Epithelial cell of prostate (primary cell): ENCODE measurements around the gene ASXL1.
A peak's percentile ranks its signal among the peaks of the same experiment; 100 is the strongest.
"Not testable (repeated sequence)": the region's sequence is repeated elsewhere in the genome, so short reads cannot be mapped to it uniquely, and the experiment has no call there.

Source experiments
- DNase-seq: peaks from one replicate; pipeline ENCODE4 v3.0.0-alpha.2; 2011; ENCODE audit warnings: low read depth, low spot score
- H3K27ac ChIP-seq: fragments of 450-650 bp; 2 replicates; pipeline ENCODE4 v1.5.1; 2017; ENCODE audit warnings: mild to moderate bottlenecking

Gene ASXL1

DNA sequence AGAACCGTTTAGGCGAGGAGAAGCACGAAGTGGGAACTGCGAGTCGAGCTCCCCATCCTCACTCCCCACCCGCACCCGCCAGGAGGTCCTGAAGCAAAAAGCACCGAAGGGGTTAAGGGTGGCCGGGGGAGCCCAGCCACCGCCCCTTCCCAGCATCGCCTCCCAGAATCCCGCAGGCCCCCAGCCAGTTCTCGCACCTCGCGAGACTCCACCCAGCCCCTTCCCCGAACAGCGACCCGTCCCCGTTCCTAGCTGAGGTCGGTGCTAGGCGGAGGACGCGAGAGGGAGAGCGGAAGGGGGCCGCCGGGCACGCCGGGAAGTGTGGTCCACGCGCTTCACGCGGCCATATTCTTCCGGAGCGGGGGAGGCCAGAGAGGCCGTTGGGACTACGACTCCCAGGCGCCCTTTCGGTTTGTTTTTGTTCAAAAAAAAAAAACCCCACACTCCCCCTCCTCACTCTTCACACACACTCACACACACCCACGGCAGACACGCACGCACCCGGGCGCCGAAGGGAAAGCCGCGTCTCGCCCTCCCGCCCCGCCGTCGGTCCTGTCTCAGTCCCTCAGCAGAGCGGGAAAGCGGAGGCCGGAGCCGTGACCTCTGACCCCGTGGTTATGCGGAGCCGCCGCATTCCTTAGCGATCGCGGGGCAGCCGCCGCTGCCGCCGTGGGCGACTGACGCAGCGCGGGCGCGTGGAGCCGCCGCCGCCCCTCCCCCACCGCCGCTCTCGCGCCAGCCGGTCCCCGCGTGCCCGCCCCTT, at the start of gene ASXL1:
Gene ASXL1 (plus strand): TSS at position 463 of the 763 bp plus-strand sequence. CDS start 445 bp downstream, outside the sequence.
- DNase-seq: peak; percentile 37
- peak within 1 kb of the TSS; percentile 83 for H3K27ac ChIP-seq

DNA sequence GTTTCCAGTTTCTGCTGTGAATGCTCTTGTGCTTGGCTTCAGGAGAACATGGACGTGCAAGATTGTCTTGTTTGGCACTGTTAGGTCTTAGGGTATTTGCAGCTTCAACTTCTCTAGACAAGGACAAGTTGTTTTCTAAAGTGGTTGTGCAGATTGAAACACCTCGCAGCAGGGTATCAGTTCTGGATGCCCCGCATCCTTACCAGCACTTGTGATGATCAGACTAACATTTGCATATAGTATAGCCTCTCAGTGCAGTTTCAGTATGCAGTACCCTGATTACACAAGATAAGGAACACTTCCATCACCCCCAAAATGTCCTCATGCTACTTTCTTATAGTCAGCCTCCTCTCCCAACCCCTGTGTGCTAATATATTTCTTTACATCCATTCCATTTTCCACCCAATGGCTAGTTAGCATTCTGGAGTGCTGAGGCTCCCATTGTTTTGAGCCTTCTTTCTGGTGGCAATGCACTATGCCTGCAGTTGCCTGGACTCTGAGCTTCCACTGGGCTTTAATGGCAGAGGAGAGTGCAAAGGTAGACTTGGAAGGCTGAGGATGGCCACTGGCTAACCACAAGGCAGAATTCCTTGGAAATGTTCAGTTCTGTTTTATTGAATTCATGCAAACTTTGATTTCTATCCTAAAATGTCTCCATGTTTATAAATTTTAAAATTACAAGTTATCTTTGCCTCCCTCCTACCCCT, 45.3 kb upstream of the ASXL1 start:
- DNase-seq: no peak

DNA sequence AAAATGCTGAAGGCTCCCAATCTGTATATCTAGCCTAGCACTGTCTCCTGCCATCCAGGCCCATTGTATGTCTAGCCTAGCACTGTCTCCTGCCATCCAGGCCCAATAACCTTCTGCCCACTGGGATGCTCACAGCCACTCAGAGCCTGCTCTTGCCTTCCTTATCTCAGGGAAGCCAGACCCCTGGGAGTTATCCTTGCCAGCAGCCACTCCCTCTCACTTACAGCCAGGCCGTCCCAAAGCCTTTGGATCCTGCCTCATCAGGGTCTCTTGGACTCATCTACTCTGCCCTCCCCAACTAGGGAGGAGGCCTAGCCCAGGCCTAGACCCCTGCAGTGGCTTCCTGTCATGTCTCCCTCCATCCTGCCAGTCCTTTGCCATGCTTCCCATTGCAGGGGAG, 43.4 kb upstream of the ASXL1 start:
- DNase-seq: no peak
- H3K27ac ChIP-seq: no peak overlapping the region

More for the DNA sequence above, 45.3 kb upstream of the ASXL1 start:
- no peak overlapping the region for H3K27ac ChIP-seq

DNA sequence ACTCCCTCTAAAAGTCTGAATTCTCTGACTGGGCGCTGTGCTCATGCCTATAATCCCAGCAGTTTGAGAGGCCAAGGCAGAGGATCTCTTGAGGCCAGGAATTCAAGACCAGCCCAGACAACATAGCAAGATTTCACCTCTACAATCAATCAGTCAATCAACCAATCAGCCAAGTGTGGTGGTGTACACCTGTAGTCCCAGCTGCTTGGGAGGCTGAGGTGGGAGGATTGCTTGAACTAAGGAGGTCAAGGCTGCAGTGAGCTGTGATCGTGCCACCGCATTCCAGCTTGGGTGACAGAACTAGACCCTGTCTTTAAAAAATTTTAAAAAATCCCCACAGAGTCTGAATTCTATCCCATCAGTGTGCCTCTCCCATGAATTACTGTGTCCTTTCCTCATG, 42.7 kb upstream of the ASXL1 start:
- no peak for DNase-seq
- no peak overlapping the region for H3K27ac ChIP-seq

DNA sequence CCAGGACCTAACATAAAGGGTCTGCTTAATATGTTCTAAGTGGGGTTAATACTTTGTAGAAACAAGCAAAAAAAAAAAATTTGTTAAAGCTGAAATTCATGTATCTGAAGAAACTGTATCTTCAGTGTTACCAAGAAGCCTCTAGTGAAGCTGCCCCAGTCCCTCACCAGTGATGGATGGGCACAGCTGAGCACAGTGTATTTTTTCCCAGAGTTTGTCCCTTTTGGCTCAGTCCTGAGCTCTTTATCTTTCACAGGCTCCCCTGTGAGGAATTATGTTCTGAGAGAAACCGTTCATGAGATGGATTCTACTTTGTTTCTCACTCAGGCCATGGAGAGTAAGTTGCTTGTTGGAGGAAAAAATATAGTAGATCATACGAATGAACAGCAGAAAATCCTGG, 42.2 kb upstream of the ASXL1 start:
- H3K27ac ChIP-seq: no peak overlapping the region
- no peak for DNase-seq

- H3K27ac ChIP-seq: no peak overlapping the region
- no peak for DNase-seq
Observed at GRCh38 chr20:32316667-32317066, 41.5 kb upstream of the ASXL1 start.

- H3K27ac ChIP-seq: no peak overlapping the region
- no peak for DNase-seq
Observed at GRCh38 chr20:32319100-32319499, 39.0 kb upstream of the ASXL1 start.

GRCh38 chr20:32320305-32320704, 37.8 kb upstream of the ASXL1 start:
- DNase-seq: no peak
- H3K27ac ChIP-seq: no peak overlapping the region

DNA sequence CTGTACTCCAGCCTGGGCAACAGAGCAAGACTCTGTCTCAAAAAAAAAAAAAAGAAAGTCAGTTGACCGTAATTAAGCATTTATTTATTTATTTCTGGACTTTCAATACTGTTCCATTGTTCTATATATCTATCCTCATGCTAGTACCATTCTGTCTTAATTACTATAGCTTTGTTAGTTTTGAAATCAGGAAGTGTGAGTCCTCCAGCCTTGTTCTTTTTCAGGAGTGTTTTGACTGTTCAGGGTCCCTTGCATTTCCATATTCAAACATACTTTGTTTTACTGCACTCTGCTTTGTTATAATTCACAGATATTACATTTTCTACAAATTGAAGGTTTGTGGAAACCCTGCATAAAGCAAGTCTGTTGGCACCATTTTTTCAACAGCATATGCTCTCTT, 36.7 kb upstream of the ASXL1 start:
- no peak overlapping the region for H3K27ac ChIP-seq
- no peak for DNase-seq

- not testable (repeated sequence) for DNase-seq
Observed at GRCh38 chr20:32322260-32322659, 35.9 kb upstream of the ASXL1 start.

GRCh38 chr20:32323761-32324160, 34.4 kb upstream of the ASXL1 start:
- not testable (repeated sequence) for H3K27ac ChIP-seq, DNase-seq

More at GRCh38 chr20:32322260-32322659, 35.9 kb upstream of the ASXL1 start:
- H3K27ac ChIP-seq: not testable (repeated sequence)

- DNase-seq: peak; percentile 79
- H3K27ac ChIP-seq: peak overlapping the region; percentile 73
Observed at GRCh38 chr20:32325706-32326503, 32.2 kb upstream of the ASXL1 start.

GRCh38 chr20:32326504-32326845, 31.7 kb upstream of the ASXL1 start:
- H3K27ac ChIP-seq: peak overlapping the region; percentile 73
- peak; percentile 48 for DNase-seq

DNA sequence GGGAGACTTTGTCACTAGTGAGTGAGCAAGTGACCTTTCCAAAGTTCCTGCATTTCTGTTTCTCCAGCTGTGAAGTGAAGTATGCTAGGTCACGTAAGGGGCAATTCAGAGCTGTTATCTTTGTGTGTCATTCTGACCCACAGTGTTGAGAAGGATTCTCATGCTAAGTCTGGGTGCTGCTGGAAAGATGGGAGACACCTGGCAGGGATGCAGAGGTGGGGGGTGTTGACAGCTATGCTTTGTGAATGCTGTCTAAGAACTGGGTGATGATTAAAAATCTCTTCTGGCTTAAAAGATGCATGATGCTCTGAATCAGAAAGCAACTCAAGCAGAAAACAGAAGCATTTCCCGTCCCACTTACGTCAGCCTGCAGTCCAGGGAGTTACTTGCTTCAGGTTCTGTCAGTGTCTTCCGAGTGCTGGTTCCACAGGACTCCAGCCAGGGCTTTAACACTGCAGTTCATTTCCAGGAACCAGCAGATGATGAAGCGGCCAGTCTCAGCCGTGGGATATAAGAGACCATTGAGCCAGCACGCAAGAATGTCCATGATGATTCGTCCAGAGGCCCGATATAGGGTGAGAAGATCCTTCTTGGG, 30.9 kb upstream of the ASXL1 start:
- H3K27ac ChIP-seq: no peak overlapping the region
- DNase-seq: no peak

GRCh38 chr20:32329817-32330554, 28.1 kb upstream of the ASXL1 start:
- H3K27ac ChIP-seq: no peak overlapping the region
- peak; percentile 54 for DNase-seq

GRCh38 chr20:32330555-32330897, 27.6 kb upstream of the ASXL1 start:
- no peak overlapping the region for H3K27ac ChIP-seq
- DNase-seq: no peak

- DNase-seq: peak; percentile 44
Observed at GRCh38 chr20:32332614-32333013, 25.5 kb upstream of the ASXL1 start.

DNA sequence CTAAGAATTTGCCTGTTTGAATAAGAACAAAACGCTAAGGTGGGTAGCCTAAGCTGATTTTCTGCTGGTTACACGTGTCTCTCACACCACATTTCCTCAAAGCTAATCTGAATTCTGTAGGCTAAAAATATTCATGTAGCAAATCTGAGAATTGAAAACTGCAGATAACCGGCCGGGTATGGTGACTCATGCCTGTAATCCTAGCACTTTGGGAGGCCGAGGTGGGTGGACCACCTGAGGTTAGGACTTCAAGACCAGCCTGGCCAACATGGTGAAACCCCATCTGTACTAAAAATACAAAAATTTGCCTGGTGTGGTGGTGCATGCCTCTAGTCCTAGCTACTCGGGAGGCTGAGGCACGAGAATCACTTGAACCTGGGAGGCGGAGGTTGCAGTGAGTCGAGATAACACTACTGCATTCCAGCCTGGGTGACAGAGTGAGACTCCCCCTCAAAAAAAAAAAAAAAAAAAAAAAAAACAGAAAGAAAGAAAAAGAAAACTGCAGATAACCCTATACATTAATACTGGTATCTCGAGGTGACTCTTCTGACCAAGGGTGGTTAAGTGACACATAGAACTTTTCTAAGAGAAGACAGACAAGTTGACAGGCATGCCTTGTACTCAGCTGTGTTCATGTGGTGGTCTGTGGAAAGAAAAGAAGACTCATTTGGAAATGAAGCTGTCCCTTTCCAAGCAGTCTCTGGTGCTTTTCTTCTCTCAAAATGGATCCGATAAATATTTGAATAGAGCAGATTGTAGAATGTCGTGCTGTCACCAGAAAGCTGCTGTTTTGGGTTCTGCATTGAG, 24.7 kb upstream of the ASXL1 start:
- H3K27ac ChIP-seq: no peak overlapping the region
- no peak for DNase-seq

More at GRCh38 chr20:32332614-32333013, 25.5 kb upstream of the ASXL1 start:
- H3K27ac ChIP-seq: no peak overlapping the region
